ENCODE data around the gene GPR26.
"Not testable (repeated sequence)": the region's sequence is repeated elsewhere in the genome, so short reads cannot be mapped to it uniquely, and the experiment has no call there.

The GPR26 gene

GRCh38 chr10:123715546-123715945 is 49.4 kb downstream of the GPR26 start:
- no peak for DNase-seq (ENCODE audit: low read depth)

GRCh38 chr10:123717336-123717735 is 51.2 kb downstream of the GPR26 start:
- DNase-seq (ENCODE audit: low read depth) = no peak

GRCh38 chr10:123718544-123719060 is 52.4 kb downstream of the GPR26 start:
- no peak for DNase-seq (ENCODE audit: low read depth)

GRCh38 chr10:123720536-123720935 is 54.4 kb downstream of the GPR26 start:
- DNase-seq (ENCODE audit: low read depth) = no peak

- no peak for DNase-seq (ENCODE audit: low read depth)
Measured at GRCh38 chr10:123721441-123722049, 55.4 kb downstream of the GPR26 start.

- DNase-seq (ENCODE audit: low read depth) = no peak
Measured at GRCh38 chr10:123722351-123722750, 56.2 kb downstream of the GPR26 start.

- DNase-seq (ENCODE audit: low read depth) = no peak
Measured at GRCh38 chr10:123724747-123725146, 58.6 kb downstream of the GPR26 start.

- DNase-seq (ENCODE audit: low read depth) = no peak
Measured at GRCh38 chr10:123726381-123726780, 60.2 kb downstream of the GPR26 start.

- no peak for DNase-seq (ENCODE audit: low read depth)
Measured at GRCh38 chr10:123726836-123727235, 60.7 kb downstream of the GPR26 start.

GRCh38 chr10:123729523-123729922 is 63.4 kb downstream of the GPR26 start:
- no peak for DNase-seq (ENCODE audit: low read depth)

- not testable (repeated sequence) for DNase-seq (ENCODE audit: low read depth)
Measured at GRCh38 chr10:123736917-123737316, 70.8 kb downstream of the GPR26 start.

GRCh38 chr10:123741146-123741545 is 75.0 kb downstream of the GPR26 start:
- DNase-seq (ENCODE audit: low read depth) = no peak

GRCh38 chr10:123741711-123742110 is 75.6 kb downstream of the GPR26 start:
- DNase-seq (ENCODE audit: low read depth) = no peak

- DNase-seq (ENCODE audit: low read depth) = no peak
Measured at GRCh38 chr10:123742751-123743440, 76.7 kb downstream of the GPR26 start.

GRCh38 chr10:123743441-123744223 is 77.5 kb downstream of the GPR26 start:
- no peak for DNase-seq (ENCODE audit: low read depth)

- no peak for DNase-seq (ENCODE audit: low read depth)
Measured at GRCh38 chr10:123744224-123744536, 78.0 kb downstream of the GPR26 start.

Measured in stimulated activated CD4-positive, alpha-beta T cell treated with anti-CD3 and anti-CD28 coated beads, Interleukin-2, amount 100 ng/mL, for 4 hours (primary cell).